Vagina (tissue), 2 donors: Measurements from ENCODE around the gene DPH3. TPM values are rescaled to one million over a fixed set of nuclear protein-coding genes. Genes with fewer than 3 reads are reported as not detected.

Experiments
- DNase-seq, 2 donors: peaks; one replicate each; pipeline ENCODE4 v3.0.0-alpha.2; 2017; ENCODE audit errors: extremely low spot score in 2 of 2
- H3K27ac ChIP-seq: fragments of 200-600 bp; sonication (generic); one replicate; pipeline ENCODE4 v1.5.1; 2019
- H3K27me3 ChIP-seq: fragments of 200-600 bp; sonication (generic); one replicate; pipeline ENCODE4 v1.5.1; 2019
- H3K36me3 ChIP-seq, 2 donors: fragments of 200-600 bp; sonication (generic); one replicate each; pipeline ENCODE4 v1.5.1; 2017 to 2019
- H3K4me1 ChIP-seq: fragments of 200-600 bp; sonication (generic); one replicate; pipeline ENCODE4 v1.5.1; 2019
- H3K4me3 ChIP-seq, 2 donors: fragments of 200-600 bp; sonication (generic); 1 replicate in 1 of 2; 2 replicates in 1 of 2; pipeline ENCODE4 v1.5.1; 2016 to 2019
- H3K9me3 ChIP-seq: fragments of 200-600 bp; sonication (generic); one replicate; pipeline ENCODE4 v1.5.1; 2019
- CTCF ChIP-seq, 3 experiments: fragments of 450-650 bp in 2 of 3; fragments of 200-600 bp in 1 of 3; sonication (generic) in 1 of 3; IDR thresholded peaks; one replicate each; pipeline ENCODE4 v1.5.1; 2017 to 2019; ENCODE audit warnings: antibody characterized with exemption in 3 of 3, mild to moderate bottlenecking in 2 of 3, moderate library complexity in 2 of 3
- POLR2A ChIP-seq, 2 donors: fragments of 450-650 bp; IDR thresholded peaks; one replicate each; pipeline ENCODE4 v1.6.1; 2017; ENCODE audit warnings: antibody characterized with exemption in 2 of 2, mild to moderate bottlenecking in 2 of 2, moderate library complexity in 2 of 2
- POLR2AphosphoS5 ChIP-seq, 2 donors: sonication (generic); formaldehyde crosslinking; IDR thresholded peaks; one replicate each; pipeline ENCODE4 v1.9.0; 2017; ENCODE audit warnings: antibody characterized with exemption in 2 of 2, mild to moderate bottlenecking in 2 of 2, low read depth in 1 of 2; ENCODE audit not compliant: insufficient read depth in 1 of 2
- intact Hi-C: fragments of 100-400 bp; cut with DNase I; formaldehyde crosslinking; loops from one replicate; pipeline ENCODE4 v1.15.1; 2023
- total RNA-seq: library from RNA; depleted of rRNA; stranded (reverse); fragments of >200 nt; gene quantifications from one replicate; pipeline ENCODE4 v1.2.3, GENCODE V29; 2016

DPH3 gene
- total RNA-seq, 1 donor from 2014 or later, result 14.5 TPM

- Histone ChIP-seq H3K4me1 (peaks cover under 1% of the 10 kb centered on the region), H3K9me3 (no peaks in the 10 kb centered on the region), H3K36me3 (no peaks in the 10 kb centered on the region), H3K27me3 (no peaks in the 10 kb centered on the region), H3K27ac (no peak overlapping the region), H3K4me3 (no peak overlapping the region)
- intact Hi-C loops, result no loop called here
- DNase-seq, result no peak
- TF ChIP-seq CTCF (IDR thresholded peaks at IDR 0.05) (no peak), POLR2AphosphoS5 (IDR thresholded peaks at IDR 0.05; ENCODE audit: insufficient read depth in 1 of 2, low read depth in 1 of 2) (no peak), POLR2A (IDR thresholded peaks at IDR 0.05) (no peak)
These were observed 30.9 kb downstream of the DPH3 start for GRCh38 chr3:16233806-16234205.

- Histone ChIP-seq H3K4me1 (no peaks in the 10 kb centered on the region), H3K27me3 (no peaks in the 10 kb centered on the region), H3K9me3 (no peaks in the 10 kb centered on the region), H3K36me3 (no peaks in the 10 kb centered on the region), H3K27ac (no peak overlapping the region), H3K4me3 (no peak overlapping the region)
- TF ChIP-seq CTCF (IDR thresholded peaks at IDR 0.05), result no peak
- TF ChIP-seq POLR2AphosphoS5 (IDR thresholded peaks at IDR 0.05; ENCODE audit: insufficient read depth in 1 of 2, low read depth in 1 of 2), result no peak
- TF ChIP-seq POLR2A (IDR thresholded peaks at IDR 0.05), result no peak
- intact Hi-C loops, result no loop called here
- DNase-seq, result no peak
These were observed 32.8 kb downstream of the DPH3 start for GRCh38 chr3:16231983-16232382.

- TF ChIP-seq CTCF (IDR thresholded peaks at IDR 0.05), result no peak
- TF ChIP-seq POLR2A (IDR thresholded peaks at IDR 0.05), result no peak
- TF ChIP-seq POLR2AphosphoS5 (IDR thresholded peaks at IDR 0.05; ENCODE audit: insufficient read depth in 1 of 2, low read depth in 1 of 2), result no peak
- intact Hi-C loops, result no loop called here
These were observed 35.1 kb downstream of the DPH3 start for GRCh38 chr3:16229681-16230080.

GRCh38 chr3:16227566-16227965 is 37.2 kb downstream of the DPH3 start:
- H3K9me3 ChIP-seq, result no peaks in the 10 kb centered on the region
- H3K4me3 ChIP-seq, result no peak overlapping the region
- TF ChIP-seq POLR2A (IDR thresholded peaks at IDR 0.05) (no peak), POLR2AphosphoS5 (IDR thresholded peaks at IDR 0.05; ENCODE audit: insufficient read depth in 1 of 2, low read depth in 1 of 2) (no peak), CTCF (IDR thresholded peaks at IDR 0.05) (no peak)
- intact Hi-C loops, result no loop called here
- no peaks in the 10 kb centered on the region for H3K27me3 ChIP-seq
- no peaks in the 10 kb centered on the region for H3K36me3 ChIP-seq
- H3K27ac ChIP-seq, result no peak overlapping the region
- H3K4me1 ChIP-seq, result no peaks in the 10 kb centered on the region
- DNase-seq, result no peak

More at GRCh38 chr3:16229681-16230080, 35.1 kb downstream of the DPH3 start:
- no peak overlapping the region for H3K4me3 ChIP-seq
- no peaks in the 10 kb centered on the region for H3K9me3 ChIP-seq
- H3K27ac ChIP-seq, result no peak overlapping the region
- H3K27me3 ChIP-seq, result no peaks in the 10 kb centered on the region
- no peaks in the 10 kb centered on the region for H3K36me3 ChIP-seq
- no peak for DNase-seq
- H3K4me1 ChIP-seq, result no peaks in the 10 kb centered on the region

- no peaks in the 10 kb centered on the region for H3K27me3 ChIP-seq
- no peaks in the 10 kb centered on the region for H3K9me3 ChIP-seq
- H3K36me3 ChIP-seq, result peaks cover 0 to 5% of the 10 kb centered on the region in 2 donors
- no peaks in the 10 kb centered on the region for H3K4me1 ChIP-seq
- no peak overlapping the region for H3K4me3 ChIP-seq
- intact Hi-C loops, result no loop called here
- TF ChIP-seq POLR2AphosphoS5 (IDR thresholded peaks at IDR 0.05; ENCODE audit: insufficient read depth in 1 of 2, low read depth in 1 of 2) (no peak), CTCF (IDR thresholded peaks at IDR 0.05) (no peak), POLR2A (IDR thresholded peaks at IDR 0.05) (no peak)
- DNase-seq, result no peak
- H3K27ac ChIP-seq, result no peak overlapping the region
These were observed 40.4 kb downstream of the DPH3 start for GRCh38 chr3:16224325-16224724.
